Endothelial cell of hepatic sinusoid (primary cell): ENCODE data around the gene RAB2B.

Source experiments
- in situ Hi-C: cut with HindIII; loops from 2 replicates; pipeline ENCODE4 v1.10.0; 2017; ENCODE audit warnings: low sequenced_read_pairs

Gene RAB2B

DNA sequence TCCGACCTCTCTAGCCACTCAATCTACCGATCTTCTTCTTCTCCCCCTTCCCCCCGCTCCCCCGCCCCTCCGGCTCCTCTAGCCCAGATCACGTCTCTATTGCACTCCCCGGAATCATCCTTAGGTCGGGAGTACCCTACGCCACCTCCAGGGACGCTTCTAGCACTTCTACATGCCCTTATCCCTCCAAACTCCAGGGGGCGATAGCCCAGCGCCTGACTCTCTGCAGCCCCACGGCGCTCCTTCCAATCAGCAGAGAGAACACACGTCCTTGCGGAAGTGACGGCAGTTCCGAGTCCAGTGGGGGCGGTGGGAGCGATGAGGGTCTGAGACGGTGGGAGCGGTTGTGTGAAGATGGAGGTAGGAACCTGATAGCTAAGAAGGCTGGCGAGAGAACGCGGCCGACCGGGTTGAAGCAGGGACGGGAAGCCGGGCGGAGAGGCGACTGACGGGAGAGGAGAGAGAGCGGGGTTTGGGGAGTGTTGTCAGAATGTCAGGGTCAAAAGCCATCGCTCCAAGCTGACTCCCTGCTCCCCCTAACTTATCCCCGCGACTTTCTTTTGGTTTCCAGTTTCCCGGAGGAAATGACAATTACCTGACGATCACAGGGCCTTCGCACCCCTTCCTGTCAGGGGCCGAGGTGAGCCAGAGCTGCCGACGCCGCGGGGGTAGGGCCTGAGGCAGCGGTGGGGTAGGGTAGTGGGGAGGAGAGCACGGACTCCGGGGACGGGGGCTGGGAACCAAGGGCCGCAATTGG lies at the start of gene RAB2B, which contains the start of gene TOX4:
RAB2B (minus strand) TSS at position 35 of the 757 bp plus-strand sequence. CDS start 87 bp downstream, outside the sequence.
TOX4 (plus strand) TSS at position 271 of the 757 bp plus-strand sequence; CDS start at position 355, 84 bp downstream.
- in situ Hi-C loops: no loop called here

DNA sequence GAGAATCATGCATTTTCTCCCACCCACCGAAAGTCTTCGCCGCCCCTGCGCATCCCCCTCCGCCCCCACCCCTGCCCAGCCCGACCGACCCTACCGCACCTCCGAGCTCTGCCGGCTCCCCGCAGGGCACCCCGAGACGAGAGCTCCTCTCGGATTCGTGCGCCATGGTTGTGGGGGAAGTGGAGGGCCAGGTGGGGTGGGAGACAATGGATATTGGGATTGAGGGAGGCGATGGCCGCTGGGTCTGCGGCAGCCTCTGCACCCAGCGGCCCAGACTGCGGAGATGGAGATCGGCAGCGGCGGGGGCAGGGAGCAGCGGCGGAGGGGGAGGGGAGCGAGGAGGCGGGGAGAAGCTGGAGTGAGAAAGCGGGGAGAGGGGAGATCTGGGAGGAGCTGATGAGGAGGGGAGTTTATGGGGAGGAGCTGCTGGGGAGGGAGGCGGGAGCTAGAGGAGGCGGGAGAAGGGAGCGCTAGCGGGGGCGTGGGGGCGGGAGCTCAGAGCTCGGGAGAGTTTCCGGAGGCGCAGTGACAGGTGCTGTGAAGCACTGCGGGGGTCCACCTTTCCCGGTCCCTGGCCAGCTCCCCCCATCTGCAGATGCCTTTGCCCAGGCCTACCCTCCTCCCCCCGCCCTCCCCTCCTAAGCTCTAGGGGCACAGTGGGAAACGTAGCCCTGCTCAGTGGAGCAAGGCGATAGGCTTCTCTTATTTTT lies 49.4 kb upstream of the RAB2B start, which contains the start of gene SALL2:
SALL2 (minus strand) TSS at position 385 of the 710 bp plus-strand sequence; CDS start at position 166, 219 bp downstream.
- in situ Hi-C loops: no loop called here

DNA sequence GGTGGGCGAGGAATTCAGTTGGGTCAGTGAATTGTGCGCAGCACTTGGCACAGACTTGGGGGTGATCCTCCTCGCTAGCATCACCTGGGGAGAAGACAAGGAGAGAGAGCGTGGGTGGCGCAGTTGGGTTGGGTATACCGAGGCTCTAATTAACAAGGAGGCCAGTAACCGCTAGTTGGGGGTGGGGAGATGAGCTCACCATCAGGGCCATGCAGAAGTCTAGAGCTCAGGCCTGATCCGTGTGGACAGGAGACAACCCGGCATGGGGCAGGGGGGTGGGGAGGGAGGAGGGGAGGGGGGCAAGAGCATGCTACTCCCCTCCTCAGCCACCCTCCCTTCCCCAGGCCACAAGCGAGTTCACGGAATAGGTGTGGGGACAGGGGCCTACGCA lies 48.8 kb upstream of the RAB2B start:
- in situ Hi-C loops: no loop called here

DNA sequence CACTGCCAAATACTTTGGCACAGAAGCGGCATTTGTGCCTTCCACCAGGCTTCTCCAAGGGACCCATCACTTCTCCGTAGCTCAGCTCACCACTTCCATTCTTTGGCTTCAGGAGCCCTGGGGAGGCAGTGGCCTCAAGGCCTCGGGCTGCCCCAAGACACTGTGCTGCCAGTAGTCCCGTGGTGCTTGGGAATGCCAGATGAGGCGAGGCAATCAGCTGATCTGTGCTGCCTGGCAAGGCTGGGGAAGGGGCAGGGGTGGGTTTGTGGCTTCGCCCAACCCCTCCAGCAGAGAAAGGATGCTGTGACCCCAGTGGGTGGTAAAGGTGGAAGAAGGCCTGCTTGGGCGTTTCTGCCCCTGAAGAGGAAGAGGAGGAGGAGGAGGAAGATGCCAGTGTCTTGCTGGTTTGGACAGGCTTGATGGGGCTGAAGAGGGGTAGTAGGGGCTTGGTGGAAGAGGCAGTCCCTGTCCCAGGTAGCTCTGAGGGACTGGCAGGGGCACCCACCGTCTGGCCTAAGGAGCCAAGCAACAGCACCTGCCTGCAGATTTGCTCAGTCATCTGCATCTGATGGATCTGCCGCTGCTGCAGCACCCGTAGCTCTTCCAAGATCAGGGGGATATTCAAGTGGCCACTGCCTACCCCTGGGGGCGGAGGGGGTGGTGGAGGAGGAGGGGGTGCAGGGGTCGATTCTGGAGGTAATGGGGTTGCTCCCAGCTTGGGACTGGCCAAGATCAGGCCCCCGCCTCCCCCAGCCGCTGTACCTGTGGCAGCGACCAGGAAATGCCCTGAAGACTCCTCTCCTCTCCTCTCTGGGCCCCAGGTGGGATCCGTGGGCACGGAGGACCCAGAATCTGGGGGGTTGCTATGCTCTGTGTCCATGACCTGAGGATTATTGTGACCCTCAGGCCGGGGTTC lies 48.1 kb upstream of the RAB2B start:
- in situ Hi-C loops: no loop called here

DNA sequence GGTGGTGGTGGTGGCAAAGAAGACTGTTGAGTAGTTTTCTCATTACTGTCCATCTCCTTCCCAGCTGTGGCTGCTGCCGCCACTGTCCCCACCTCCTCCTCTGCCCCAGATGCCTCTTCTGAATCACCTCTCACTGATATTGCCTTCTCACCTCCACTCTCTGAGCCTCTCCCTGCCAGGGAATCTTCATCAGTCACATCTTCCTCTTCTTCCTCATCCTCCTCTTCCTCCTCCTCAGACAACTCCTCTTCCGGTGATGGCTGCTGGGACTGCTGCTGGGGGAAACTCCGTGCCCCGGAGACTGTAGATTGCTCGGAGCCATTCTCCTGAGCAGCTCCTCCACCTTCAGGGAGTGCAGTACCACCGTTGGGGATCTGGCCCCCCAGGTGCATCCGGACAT lies 46.4 kb upstream of the RAB2B start:
- in situ Hi-C loops: no loop called here

DNA sequence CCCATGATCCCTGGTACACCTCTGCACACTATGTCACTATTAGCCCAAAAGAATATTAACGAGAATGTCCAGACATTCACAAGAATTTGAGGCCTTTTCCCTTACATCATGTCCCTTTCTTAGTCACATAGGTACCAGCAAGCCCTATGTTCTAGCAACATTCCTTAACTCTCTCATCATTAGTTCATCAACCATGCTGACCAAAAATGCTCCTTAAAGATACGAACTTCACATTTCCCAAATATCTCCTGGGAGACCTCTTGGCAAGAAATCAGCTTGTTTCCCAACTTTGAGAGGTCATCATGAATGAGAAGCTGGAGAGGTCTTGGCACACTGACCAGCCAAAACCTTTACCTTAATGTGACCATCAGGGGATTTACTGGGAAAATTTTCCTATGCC lies 44.7 kb upstream of the RAB2B start:
- in situ Hi-C loops: no loop called here

DNA sequence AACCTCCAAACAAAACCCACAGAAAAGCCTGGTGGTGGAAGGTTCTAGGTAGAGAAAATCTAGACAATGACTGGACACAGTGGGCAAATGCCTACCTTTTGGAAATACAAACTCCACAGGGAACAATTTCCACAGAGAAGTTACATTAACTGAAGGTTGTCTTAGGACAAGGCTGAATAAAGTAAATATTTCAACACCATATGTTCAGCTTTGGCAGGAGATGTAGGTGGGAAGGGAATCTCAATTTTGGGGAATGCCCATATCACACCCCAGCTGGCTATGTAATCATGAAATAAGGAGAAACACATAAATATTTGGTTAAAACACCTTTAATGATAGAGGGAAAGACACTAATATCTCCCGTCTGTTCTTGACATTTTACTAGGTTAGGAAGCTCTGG lies 44.0 kb upstream of the RAB2B start:
- in situ Hi-C loops: no loop called here

DNA sequence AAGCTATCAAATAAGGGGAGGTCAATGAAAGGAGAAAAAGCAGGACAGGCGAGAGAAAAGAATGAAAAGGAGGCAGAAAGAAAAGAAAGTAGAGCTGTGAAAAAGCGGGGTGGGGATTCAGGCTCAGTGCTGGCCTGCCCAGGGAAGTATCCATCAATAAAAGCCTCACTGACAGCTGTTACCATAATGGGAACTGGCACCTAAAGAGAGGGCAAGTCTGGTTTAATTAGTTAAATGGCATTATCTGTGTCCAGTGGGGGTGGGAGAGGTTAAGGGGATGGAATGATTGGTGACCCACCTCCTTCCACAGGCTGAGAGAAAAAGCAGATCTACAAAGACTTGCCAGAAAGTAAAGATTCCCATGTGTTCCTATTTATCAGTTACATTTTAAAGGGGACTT lies 42.0 kb upstream of the RAB2B start:
- in situ Hi-C loops: no loop called here

DNA sequence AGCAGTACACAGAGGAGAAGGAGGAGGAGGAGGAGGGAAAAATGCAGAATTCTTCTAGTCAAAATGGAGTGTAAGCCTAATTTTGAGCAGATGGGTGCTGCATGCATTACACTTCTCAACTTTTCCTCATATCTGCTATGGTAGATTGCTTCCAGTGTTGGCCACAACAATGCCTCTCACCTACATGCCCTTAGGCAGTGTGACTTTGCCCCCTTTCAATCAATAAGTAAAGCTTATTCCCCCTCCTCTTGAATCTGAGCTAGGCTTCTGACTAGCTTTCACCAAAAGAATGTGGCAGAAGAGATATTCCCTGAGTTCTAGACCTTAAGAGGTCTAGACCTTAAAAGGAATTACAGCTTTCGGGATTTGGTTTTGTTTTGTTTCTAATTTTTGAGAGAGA lies 37.6 kb upstream of the RAB2B start:
- in situ Hi-C loops: loop anchor here (5.0 kb wide), 1 partner anchor 43 kb away; no protein-coding TSS in a partner anchor

DNA sequence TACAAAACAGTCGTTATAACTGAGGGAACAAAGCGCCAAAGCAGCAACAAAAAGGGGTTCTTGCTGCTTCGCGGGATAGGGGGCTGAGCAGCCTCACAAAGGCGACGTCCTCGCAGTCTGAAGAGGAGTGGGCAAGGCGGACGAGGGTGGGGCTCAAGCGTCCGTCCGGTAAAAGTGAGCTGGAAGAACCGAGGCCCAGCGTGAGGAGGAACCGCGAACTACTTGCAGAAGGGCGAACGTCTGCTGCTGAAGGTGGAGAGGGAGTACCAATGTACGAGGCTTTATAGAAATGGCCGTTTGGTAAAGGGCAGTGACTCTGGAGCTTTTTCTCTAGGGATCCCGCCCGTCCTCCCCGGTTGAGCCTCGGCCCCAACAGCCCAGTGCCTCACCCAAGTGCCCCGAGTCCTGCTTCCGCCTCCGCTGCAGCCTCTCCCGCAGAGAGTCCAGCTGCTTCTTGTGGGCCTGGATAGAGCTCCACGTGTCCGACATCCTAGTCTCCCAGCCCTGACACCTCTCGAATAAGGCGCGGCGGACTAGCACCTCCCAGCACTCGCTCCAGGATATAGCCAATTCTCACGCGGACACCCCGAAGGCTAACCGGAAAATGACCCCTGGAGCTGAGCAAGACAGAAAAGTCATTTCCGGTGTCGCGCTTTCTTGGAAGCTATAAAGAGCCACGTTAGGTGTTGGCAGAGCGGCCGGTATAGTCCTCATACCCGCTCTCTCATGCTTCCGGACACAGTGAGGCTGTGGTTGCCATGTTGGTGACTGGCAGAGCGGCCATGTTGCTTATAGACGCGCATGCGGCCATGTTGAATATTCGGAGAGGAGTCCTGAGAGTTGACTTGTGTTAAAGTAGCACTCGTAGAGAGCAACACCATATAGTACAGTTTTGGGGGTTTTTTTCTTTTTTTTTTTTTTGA lies 34.2 kb upstream of the RAB2B start, which contains the start of gene METTL3:
METTL3 (minus strand) TSS at position 606 of the 923 bp plus-strand sequence; CDS start at position 489, 117 bp downstream.
- in situ Hi-C loops: loop anchor here (5.0 kb wide), 1 partner anchor 46 kb away; no protein-coding TSS in a partner anchor

DNA sequence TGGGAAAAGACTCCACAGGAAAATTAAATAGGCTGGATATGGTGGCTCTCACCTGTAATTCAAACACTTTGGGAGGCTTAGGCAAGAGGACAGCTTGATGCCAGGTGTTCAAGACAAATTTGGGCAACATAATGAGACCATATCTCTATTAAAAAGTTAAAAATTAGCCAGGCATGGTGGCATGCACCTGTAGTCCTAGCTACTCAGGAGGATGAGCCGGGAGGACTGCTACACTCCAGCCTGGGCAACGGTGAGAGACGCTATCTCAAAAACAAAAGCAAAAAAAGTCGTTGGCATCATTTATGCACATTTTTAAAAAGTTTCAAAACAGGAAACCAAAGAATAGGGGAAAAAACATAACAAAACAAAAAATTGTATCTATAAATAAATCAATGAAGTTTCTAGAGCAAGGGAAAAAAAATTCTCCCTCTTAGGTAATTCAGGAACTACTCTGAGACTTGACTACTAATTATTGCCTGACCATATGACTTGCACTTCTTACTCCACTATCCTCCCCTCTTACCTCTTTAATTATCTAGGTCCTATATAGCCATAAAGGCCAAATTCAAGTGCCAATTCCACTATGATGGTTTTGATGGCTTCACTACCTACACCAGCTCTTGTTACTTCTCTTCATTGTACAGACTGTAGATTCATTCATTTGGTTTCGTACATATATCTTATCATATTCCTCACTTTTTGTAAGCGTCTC lies 32.8 kb upstream of the RAB2B start:
- in situ Hi-C loops: loop anchor here (5.0 kb wide), 1 partner anchor 48 kb away; no protein-coding TSS in a partner anchor

DNA sequence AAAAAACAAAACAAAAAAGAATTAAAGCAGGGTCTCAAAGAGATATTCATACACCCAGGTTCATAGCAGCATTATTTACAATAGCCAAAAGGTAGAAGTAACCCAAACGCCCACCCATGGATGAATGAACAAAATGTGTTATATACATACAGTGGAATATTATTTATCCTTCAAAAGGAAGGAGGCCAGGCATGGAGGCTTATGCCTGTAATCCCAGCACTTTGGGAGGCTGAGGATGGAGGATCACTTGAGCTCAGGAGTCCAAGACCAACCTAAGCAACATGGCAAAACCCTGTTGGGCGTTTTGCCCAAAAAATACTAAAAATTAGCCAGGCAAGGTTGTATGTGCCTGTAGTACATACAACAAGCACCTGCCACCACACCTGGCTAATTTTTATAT lies 29.8 kb upstream of the RAB2B start:
- in situ Hi-C loops: no loop called here

DNA sequence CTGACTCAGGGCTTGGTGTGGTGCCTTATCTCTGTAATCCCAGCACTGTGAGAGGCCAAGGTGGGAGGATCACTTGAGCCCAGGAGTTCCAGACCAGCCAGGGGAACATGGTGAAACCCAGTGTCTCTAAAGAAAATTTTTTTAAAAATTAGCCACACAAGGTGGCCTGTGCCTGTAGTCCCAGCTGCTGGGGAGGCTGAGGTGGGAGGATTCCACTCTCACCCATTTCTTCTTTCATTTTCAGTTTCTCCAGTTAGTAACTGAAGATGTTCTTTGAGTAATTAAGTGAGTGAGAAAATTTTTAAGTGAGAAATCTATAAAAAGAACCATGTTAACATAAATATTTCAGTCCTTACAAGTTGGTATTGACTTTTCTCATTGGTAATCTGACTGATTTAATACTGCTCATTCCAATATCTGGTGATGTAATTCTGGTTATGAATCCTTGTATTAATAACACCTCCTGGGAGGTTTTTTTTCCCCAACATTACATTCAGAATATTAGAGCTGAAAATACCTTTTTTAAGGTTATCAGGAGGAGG lies 28.3 kb upstream of the RAB2B start:
- in situ Hi-C loops: no loop called here

DNA sequence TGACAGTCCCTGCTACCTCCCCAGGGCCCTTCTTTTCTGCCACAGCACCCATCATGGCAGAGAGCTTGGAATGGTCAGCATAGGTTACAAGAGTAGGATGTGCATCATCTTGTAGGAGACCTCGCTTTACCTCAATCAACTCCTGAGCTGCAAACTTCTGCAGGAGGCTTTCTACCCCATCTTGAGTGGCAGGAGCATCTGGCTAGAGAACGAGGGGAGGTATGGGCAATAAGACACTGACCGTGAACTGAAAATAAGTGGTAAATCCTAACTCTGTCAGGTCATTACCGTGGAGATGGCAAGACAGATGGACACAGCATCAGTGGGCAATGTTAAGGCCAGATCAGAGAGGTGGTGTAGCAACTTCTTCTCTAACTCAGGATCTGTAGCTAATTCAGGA lies 26.6 kb upstream of the RAB2B start:
- in situ Hi-C loops: no loop called here

DNA sequence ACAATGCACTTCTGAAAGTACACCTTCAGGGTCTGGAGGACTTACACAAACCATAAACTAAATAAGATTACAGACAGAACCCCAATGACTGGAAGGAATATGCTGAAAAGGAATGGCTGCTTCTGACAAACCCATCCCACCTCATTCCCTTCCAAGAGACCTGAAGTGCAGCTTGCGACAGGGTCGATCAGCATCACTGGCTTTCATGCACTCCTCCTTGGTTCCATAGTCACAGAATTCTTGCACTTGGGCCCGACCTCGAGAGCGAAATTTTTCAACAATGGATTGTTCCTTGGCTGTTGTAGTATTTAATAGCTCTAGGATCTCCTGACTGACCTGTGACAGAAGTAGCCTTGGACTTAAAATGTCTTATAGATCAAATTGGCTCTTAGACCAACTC lies 24.8 kb upstream of the RAB2B start:
- in situ Hi-C loops: no loop called here

DNA sequence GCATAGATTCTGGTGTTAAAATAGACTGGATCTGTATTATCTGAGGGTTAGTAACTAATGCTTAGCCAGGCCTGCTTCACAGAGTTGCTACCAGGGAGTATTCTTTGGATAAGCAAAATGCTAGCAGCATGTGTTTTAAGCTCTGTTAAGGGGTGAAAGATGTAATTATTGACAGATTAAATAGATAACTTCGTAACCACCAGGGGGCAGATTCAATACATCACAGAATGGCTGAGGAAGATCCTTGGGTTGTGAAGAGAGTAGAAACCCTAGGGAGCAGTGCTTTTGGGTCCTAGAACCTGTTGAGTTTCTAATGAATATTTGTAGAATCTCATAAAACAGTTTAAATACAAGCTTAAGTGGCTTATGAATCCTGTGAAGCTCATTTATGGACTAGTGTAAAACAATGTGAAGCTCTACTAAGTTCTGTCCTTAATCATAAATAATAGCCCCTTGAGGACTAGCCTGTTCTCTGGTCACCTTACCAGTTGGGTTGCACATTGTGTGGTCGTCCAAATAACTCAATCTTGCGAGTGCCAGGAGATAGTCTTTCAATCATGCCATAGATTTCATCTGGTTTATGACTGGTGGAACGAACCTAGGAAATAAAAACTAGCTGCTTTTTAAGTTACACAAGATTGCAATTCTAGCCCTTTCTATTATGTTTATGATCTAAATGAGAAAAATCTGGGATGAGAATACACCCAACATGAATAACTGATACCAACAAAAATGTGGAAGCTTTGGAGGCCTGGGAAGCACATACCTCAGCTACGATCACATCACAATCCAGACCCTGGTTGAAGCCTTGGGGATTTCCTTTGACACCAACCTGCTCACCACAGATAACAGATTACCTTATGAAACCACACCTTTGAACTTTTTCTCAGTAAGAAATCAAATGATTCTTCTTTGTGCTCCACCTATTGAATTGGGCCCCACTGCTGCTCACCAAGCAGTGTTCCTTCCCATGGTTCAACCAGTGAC lies 22.1 kb upstream of the RAB2B start:
- in situ Hi-C loops: no loop called here

DNA sequence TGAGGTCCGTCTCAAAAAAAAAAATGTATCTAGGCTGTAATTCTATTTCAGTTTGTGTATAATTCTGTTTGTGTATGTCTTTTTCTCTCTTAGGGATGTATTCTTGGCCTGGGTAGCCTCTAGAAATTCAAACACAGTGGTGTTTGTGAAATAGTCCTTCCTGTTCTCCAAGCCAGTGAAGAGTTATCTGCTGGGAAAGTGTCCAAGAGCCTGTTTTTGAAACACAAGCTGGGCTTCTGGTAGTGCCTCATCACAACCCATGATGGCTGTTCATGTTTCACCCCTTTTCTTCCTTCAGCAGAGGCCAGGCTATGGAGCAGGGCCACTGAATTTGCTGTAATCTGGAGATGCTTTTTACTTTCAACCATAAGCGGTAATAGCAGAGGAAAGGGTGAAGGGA lies 19.7 kb upstream of the RAB2B start:
- in situ Hi-C loops: no loop called here
